AG04450 (cell line): ENCODE results near the gene EGF. TPM values are rescaled to one million over a fixed set of nuclear protein-coding genes. Genes with fewer than 3 reads are reported as not detected.

Experiments used
- CTCF ChIA-PET: fragments of 300-600, 350-600 bp; formaldehyde crosslinking; extraction: SDS; loops from one replicate; lab custom pipeline; 2022; ENCODE audit warnings: antibody characterized with exemption, inconsistent platforms; lab: Charles Lee
- POLR2A ChIA-PET: fragments of 350-600 bp; formaldehyde crosslinking; extraction: SDS; loops from one replicate; lab custom pipeline; 2021; ENCODE audit warnings: antibody characterized with exemption, inconsistent platforms; lab: Yijun Ruan, JAX
- DNase-seq: peaks from one replicate; pipeline ENCODE4 v3.0.0-alpha.2; 2011; ENCODE audit warnings: low read depth, low spot score
- H3K27ac ChIP-seq: one replicate; pipeline ENCODE4 v1.5.1; 2012; ENCODE audit warnings: low read depth, low read length, control low read depth
- H3K27me3 ChIP-seq: one replicate; pipeline ENCODE4 v1.6.0; 2012; ENCODE audit warnings: low read length; ENCODE audit not compliant: control insufficient read depth, insufficient read depth
- H3K4me3 ChIP-seq: 2 replicates; pipeline ENCODE4 v1.5.1; 2011; ENCODE audit warnings: mild to moderate bottlenecking, low read depth, low read length, control low read depth
- H3K9me3 ChIP-seq: 2 replicates; pipeline ENCODE4 v1.5.1; 2012; ENCODE audit warnings: low read length; ENCODE audit not compliant: control insufficient read depth, insufficient read depth
- CTCF ChIP-seq: IDR thresholded peaks from 2 replicates; pipeline ENCODE4 v1.5.1; 2011; ENCODE audit warnings: low read depth, low read length, control low read depth, inconsistent platforms
- polyA plus RNA-seq: library from polyadenylated mRNA; depleted of rRNA; stranded (reverse); fragments of >200 nt; gene quantifications from 2 replicates; pipeline ENCODE4 v1.2.3, GENCODE V29; 2011

EGF gene
- polyA plus RNA-seq, 1 experiment, result 0.14 TPM

DNA sequence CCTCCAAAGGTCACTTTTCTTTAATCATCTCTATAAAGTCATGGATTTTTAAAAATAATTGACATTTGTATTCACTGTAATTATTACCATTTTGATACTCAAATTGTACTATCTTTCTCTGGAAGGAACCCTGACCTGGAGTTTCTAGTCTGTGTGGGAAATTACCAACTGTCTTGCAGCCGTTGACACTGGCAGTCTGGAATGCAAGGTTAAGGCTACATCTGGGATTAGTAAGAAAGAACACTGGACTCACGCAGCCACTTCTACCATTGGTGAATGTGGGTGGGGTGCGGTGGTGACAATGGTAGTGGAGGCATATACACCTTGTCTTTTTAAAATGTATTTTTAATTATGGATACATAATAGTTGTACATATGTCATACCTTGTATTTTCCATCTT is 40.9 kb downstream of the EGF start:
- H3K27ac ChIP-seq, result no peak overlapping the region
- H3K27me3 ChIP-seq, result no peaks in the 10 kb centered on the region
- ChIA-PET CTCF (no interaction called here), POLR2A (no interaction called here)
- TF ChIP-seq CTCF, result no peak
- DNase-seq, result no peak
- no peak overlapping the region for H3K4me3 ChIP-seq
- H3K9me3 ChIP-seq, result no peaks in the 10 kb centered on the region

DNA sequence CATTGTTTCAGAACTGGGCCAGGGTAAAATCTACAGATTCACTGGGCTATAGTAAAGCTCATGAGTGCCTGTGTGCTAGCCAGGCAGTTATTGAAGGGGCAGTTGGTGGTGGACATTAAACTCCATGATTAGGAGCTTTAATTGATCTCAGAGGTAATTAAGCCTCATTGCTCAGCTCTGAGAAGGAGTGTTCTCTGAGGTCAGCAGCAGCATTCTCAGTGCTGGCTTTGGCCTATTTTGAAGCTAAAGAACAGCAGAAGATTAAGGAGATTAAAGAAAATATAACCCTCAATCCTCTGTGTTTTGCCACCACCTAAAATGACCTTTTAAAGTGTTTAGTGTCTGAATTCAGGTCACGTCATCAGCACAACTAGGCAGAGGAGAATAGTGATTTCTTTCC is 42.5 kb downstream of the EGF start:
- no peak for TF ChIP-seq CTCF
- CTCF ChIA-PET, result interaction anchor here (1.0 kb wide), 1 partner anchor 23 kb away, joined by 3 read pairs; no protein-coding TSS in a partner anchor
- H3K27ac ChIP-seq, result no peak overlapping the region
- no peaks in the 10 kb centered on the region for H3K9me3 ChIP-seq
- POLR2A ChIA-PET, result no interaction called here
- no peaks in the 10 kb centered on the region for H3K27me3 ChIP-seq
- no peak for DNase-seq
- H3K4me3 ChIP-seq, result no peak overlapping the region

DNA sequence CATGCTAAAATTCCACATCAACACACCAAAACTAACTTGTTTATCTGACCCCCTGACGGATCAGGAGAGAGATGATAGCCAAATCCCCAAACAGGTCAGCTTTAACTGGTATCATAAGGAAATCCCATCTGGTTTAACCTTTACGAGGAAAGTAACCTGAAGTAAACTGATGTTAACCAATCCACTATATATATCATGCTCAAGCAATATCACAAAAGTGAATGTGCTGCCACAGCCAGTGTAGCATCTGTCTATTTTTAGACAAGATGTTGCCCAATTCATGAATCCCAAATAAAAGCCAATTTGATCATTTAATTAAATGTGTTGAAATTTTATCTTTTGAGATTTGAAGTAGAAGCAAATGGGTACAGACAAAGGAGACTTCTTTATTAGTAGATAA is 44.5 kb downstream of the EGF start:
- no peak for TF ChIP-seq CTCF
- POLR2A ChIA-PET, result interaction anchor here (0.6 kb wide), 1 partner anchor 8 kb away, joined by 3 read pairs; no protein-coding TSS in a partner anchor
- CTCF ChIA-PET, result no interaction called here
- Histone ChIP-seq H3K27ac (no peak overlapping the region), H3K9me3 (no peaks in the 10 kb centered on the region), H3K4me3 (no peak overlapping the region), H3K27me3 (no peaks in the 10 kb centered on the region)
- DNase-seq, result no peak

- Histone ChIP-seq H3K27me3 (no peaks in the 10 kb centered on the region), H3K9me3 (no peaks in the 10 kb centered on the region), H3K4me3 (no peak overlapping the region), H3K27ac (no peak overlapping the region)
- ChIA-PET CTCF (interaction anchor here (0.7 kb wide), 1 partner anchor 33 kb away, joined by 3 read pairs; no protein-coding TSS in a partner anchor), POLR2A (no interaction called here)
- TF ChIP-seq CTCF, result no peak
- DNase-seq, result no peak
These were observed 46.5 kb downstream of the EGF start for GRCh38 chr4:109959195-109959594.

GRCh38 chr4:109962401-109962800 is 49.7 kb downstream of the EGF start:
- Histone ChIP-seq H3K27me3 (no peaks in the 10 kb centered on the region), H3K9me3 (no peaks in the 10 kb centered on the region), H3K4me3 (no peak overlapping the region), H3K27ac (no peak overlapping the region)
- ChIA-PET POLR2A (no interaction called here), CTCF (no interaction called here)
- no peak for DNase-seq
- TF ChIP-seq CTCF, result no peak
